K562 (cell line): Measurements from ENCODE around the gene PAQR8. TPM values are rescaled to one million over a fixed set of nuclear protein-coding genes. Genes with fewer than 3 reads are reported as not detected.
A peak's percentile ranks its signal among the peaks of the same experiment; 100 is the strongest.

Source experiments
- ATAC-seq: fragments of 200-7000 bp; cut with Tn5 transposase; 3 replicates; pipeline ENCODE4 v1.9.1; 2020; ENCODE audit warnings: moderate library complexity
- BruUV-seq: library from RNA; stranded (reverse); fragments of 400-500 nt; replicated peaks from 2 replicates; lab custom pipeline; 2021; lab: Mats Ljungman, UMichigan
- CTCF ChIA-PET: fragments of 300-600 bp; formaldehyde crosslinking; extraction: SDS; loops from one replicate; lab custom pipeline; 2021; ENCODE audit warnings: low intra/inter-chr PET ratio; lab: Yijun Ruan, JAX
- POLR2A ChIA-PET: fragments of 300-600, 350-650 bp; sonication (Branson Sonifier 250); formaldehyde crosslinking; extraction: SDS; loops from one replicate; lab custom pipeline; 2021; ENCODE audit warnings: antibody characterized with exemption, inconsistent platforms; lab: Yijun Ruan, JAX
- DNase-seq, 4 experiments: peaks; one replicate each; pipeline versions ENCODE4 v3.0.0 to v3.0.0-alpha.2; 2011 to 2018; ENCODE audit warnings: low spot score in 3 of 4, mixed read lengths in 3 of 4; ENCODE audit errors: extremely low read depth in 1 of 4
- FAIRE-seq: peaks from 2 replicates; lab custom pipeline; 2011; peaks lifted over from hg19 to GRCh38; lab: Jason Lieb, UNC
- H2AFZ ChIP-seq: 2 replicates; pipeline ENCODE4 v1.6.0; 2011; ENCODE audit warnings: low read depth, low read length, control low read depth, inconsistent platforms
- H3K27ac ChIP-seq: fragments of 200-600 bp; 3 replicates; pipeline ENCODE4 v1.8.0; 2011; ENCODE audit warnings: low read depth, mild to moderate bottlenecking, control low read depth, inconsistent platforms, low read length, moderate library complexity, mixed read lengths; ENCODE audit errors: extremely low read depth
- H3K27me3 ChIP-seq, 2 experiments: fragments of 300-600 bp in 1 of 2; 2 replicates in 1 of 2; 3 replicates in 1 of 2; pipeline versions ENCODE4 v1.6.0 to v1.8.0; 2011; ENCODE audit warnings: inconsistent platforms in 2 of 2, low read length in 2 of 2, mild to moderate bottlenecking in 1 of 2, mixed read lengths in 1 of 2, moderate library complexity in 1 of 2; ENCODE audit not compliant: control insufficient read depth in 2 of 2, insufficient read depth in 2 of 2
- H3K36me3 ChIP-seq: fragments of 300-600 bp; 3 replicates; pipeline ENCODE4 v1.8.0; 2011; ENCODE audit warnings: mild to moderate bottlenecking, low read length, inconsistent platforms; ENCODE audit not compliant: control insufficient read depth, insufficient read depth
- H3K4me1 ChIP-seq, 2 experiments: fragments of 200-600 bp in 1 of 2; replicated peaks in 1 of 2; 2 replicates in 1 of 2; 3 replicates in 1 of 2; pipeline versions ENCODE4 v1.5.1 to v1.8.0; 2011; ENCODE audit warnings: inconsistent platforms in 2 of 2, low read length in 2 of 2, mild to moderate bottlenecking in 1 of 2, mixed read lengths in 1 of 2, moderate library complexity in 1 of 2; ENCODE audit not compliant: control insufficient read depth in 2 of 2, insufficient read depth in 2 of 2
- H3K4me2 ChIP-seq: 2 replicates; pipeline ENCODE4 v1.6.1; 2011; ENCODE audit warnings: low read length, control low read depth, inconsistent platforms, mixed read lengths; ENCODE audit not compliant: insufficient read depth
- H3K4me3 ChIP-seq: fragments of 200-600 bp; sonication (generic), shearing (Covaris generic); 2 replicates; pipeline ENCODE4 v1.5.1; 2016; ENCODE audit warnings: control low read depth, inconsistent platforms
- H3K79me2 ChIP-seq: fragments of 200-600 bp; 3 replicates; pipeline ENCODE4 v1.8.0; 2011; ENCODE audit warnings: low read length, inconsistent platforms; ENCODE audit not compliant: control insufficient read depth, insufficient read depth
- H3K9ac ChIP-seq, 2 experiments: 2 replicates each; pipeline versions ENCODE4 v1.6.0 to v1.6.1; 2011; ENCODE audit warnings: low read depth in 2 of 2, low read length in 2 of 2, control low read depth in 1 of 2, inconsistent platforms in 1 of 2, mild to moderate bottlenecking in 1 of 2, mixed read lengths in 1 of 2; ENCODE audit not compliant: insufficient read depth in 1 of 2
- H3K9me1 ChIP-seq: one replicate; pipeline ENCODE4 v1.6.0; 2011; ENCODE audit warnings: inconsistent platforms, mild to moderate bottlenecking, low read length, moderate library complexity; ENCODE audit not compliant: control insufficient read depth, insufficient read depth
- H3K9me3 ChIP-seq: replicated peaks from 2 replicates; pipeline ENCODE4 v1.5.1; 2011; ENCODE audit warnings: low read depth, low read length, inconsistent platforms; ENCODE audit not compliant: control insufficient read depth, insufficient read depth
- H4K20me1 ChIP-seq: replicated peaks from 2 replicates; pipeline ENCODE4 v1.6.1; 2011; ENCODE audit warnings: low read length, inconsistent platforms, mixed read lengths; ENCODE audit not compliant: control insufficient read depth, insufficient read depth
- ATF3 ChIP-seq, 2 experiments: fragments of 450-650 bp in 1 of 2; sonication (generic) in 1 of 2; formaldehyde crosslinking in 1 of 2; IDR thresholded peaks in 1 of 2; conservative IDR thresholded peaks in 1 of 2; 2 replicates each; pipeline versions ENCODE4 v1.6.1 to v1.8.1; 2016 to 2023; ENCODE audit warnings: mild to moderate bottlenecking in 2 of 2, moderate library complexity in 2 of 2, inconsistent platforms in 1 of 2, missing genetic modification reagents in 1 of 2
- CEBPB ChIP-seq: fragments of 450-650 bp; IDR thresholded peaks from 2 replicates; pipeline ENCODE4 v1.6.1; 2016; ENCODE audit warnings: missing genetic modification characterization, missing compliant biosample characterization
- DMBX1 ChIP-seq: fragments of 250-450 bp; sonication (Bioruptor Pico); IDR thresholded peaks from 2 replicates; pipeline ENCODE4 v1.8.0; 2022; ENCODE audit warnings: inconsistent platforms, mild to moderate bottlenecking, moderate library complexity, borderline replicate concordance
- DPF2 ChIP-seq: fragments of 450-650 bp; IDR thresholded peaks from 2 replicates; pipeline ENCODE4 v1.6.1; 2016
- KAT8 ChIP-seq: fragments of 450-650 bp; IDR thresholded peaks from 2 replicates; pipeline ENCODE4 v1.6.1; 2016; ENCODE audit warnings: low read depth, mild to moderate bottlenecking
- KHSRP ChIP-seq: fragments of 450-650 bp; IDR thresholded peaks from 2 replicates; pipeline ENCODE4 v1.6.1; 2017
- L3MBTL2 ChIP-seq: fragments of 450-650 bp; IDR thresholded peaks from 2 replicates; pipeline ENCODE4 v1.6.1; 2016; ENCODE audit warnings: mild to moderate bottlenecking, moderate library complexity
- LEF1 ChIP-seq: fragments of 450-650 bp; IDR thresholded peaks from 2 replicates; pipeline ENCODE4 v1.6.1; 2016; ENCODE audit warnings: mild to moderate bottlenecking
- NELFE ChIP-seq: IDR thresholded peaks from 2 replicates; pipeline ENCODE4 v1.6.1; 2011; ENCODE audit warnings: mild to moderate bottlenecking; ENCODE audit not compliant: insufficient read depth, insufficient read length
- NFE2 ChIP-seq: IDR thresholded peaks from 2 replicates; pipeline ENCODE4 v1.6.1; 2014; ENCODE audit warnings: antibody characterized with exemption, low read depth
- NONO ChIP-seq, 2 experiments: fragments of 200-400 bp in 1 of 2; fragments of 450-650 bp in 1 of 2; formaldehyde crosslinking in 1 of 2; IDR thresholded peaks; 2 replicates each; pipeline ENCODE4 v1.6.1; 2017; ENCODE audit warnings: low read depth in 2 of 2, mild to moderate bottlenecking in 2 of 2, moderate library complexity in 2 of 2, low read length in 1 of 2
- RFX1 ChIP-seq: fragments of 450-650 bp; IDR thresholded peaks from 2 replicates; pipeline ENCODE4 v1.6.1; 2016; ENCODE audit warnings: mild to moderate bottlenecking, moderate library complexity
- SRSF9 ChIP-seq: fragments of 200-400 bp; formaldehyde crosslinking; IDR thresholded peaks from 2 replicates; pipeline ENCODE4 v1.6.1; 2017; ENCODE audit warnings: low read depth, low read length, borderline replicate concordance
- STAT6 ChIP-seq: sonication (generic); formaldehyde crosslinking; IDR thresholded peaks from 2 replicates; pipeline ENCODE4 v1.8.1; 2023; ENCODE audit warnings: mild to moderate bottlenecking, missing genetic modification reagents
- TCF3 ChIP-seq: sonication (generic); formaldehyde crosslinking; IDR thresholded peaks from 2 replicates; pipeline ENCODE4 v1.4.0; 2020; ENCODE audit warnings: mild to moderate bottlenecking, missing genetic modification reagents
- TGIF2 ChIP-seq: sonication (generic); formaldehyde crosslinking; IDR thresholded peaks from 2 replicates; pipeline ENCODE4 v1.8.1; 2022; ENCODE audit warnings: mild to moderate bottlenecking, missing genetic modification reagents, moderate library complexity
- ZBED1 ChIP-seq: IDR thresholded peaks from 2 replicates; pipeline ENCODE4 v1.6.1; 2014
- ZNF311 ChIP-seq: fragments of 250-450 bp; sonication (Bioruptor Pico); IDR thresholded peaks from 2 replicates; pipeline ENCODE4 v1.4.0; 2020; ENCODE audit warnings: mild to moderate bottlenecking, moderate library complexity
- ZNF507 ChIP-seq: conservative IDR thresholded peaks from 2 replicates; pipeline ENCODE4 v1.6.1; 2017; ENCODE audit warnings: missing genetic modification characterization, missing compliant biosample characterization
- ZNF778 ChIP-seq: fragments of 450-650 bp; formaldehyde crosslinking; IDR thresholded peaks from 2 replicates; pipeline ENCODE4 v1.4.0; 2020; ENCODE audit warnings: mild to moderate bottlenecking, moderate library complexity
- ZNF830 ChIP-seq: fragments of 250-450 bp; sonication (Bioruptor Pico); IDR thresholded peaks from 2 replicates; pipeline ENCODE4 v1.5.0; 2021; ENCODE audit warnings: mild to moderate bottlenecking
- ZSCAN29 ChIP-seq: fragments of 450-650 bp; IDR thresholded peaks from 2 replicates; pipeline ENCODE4 v1.6.1; 2017
- WGBS: fragments of 100-300 bp; shearing (Covaris generic); methylation state at CpG from one replicate; pipeline ENCODE4 v1.1.6; 2016; ENCODE audit warnings: low coverage, mixed read lengths; ENCODE audit not compliant: insufficient coverage; ENCODE audit errors: missing lambda C conversion rate; 5-methylcytosine and 5-hydroxymethylcytosine counted together
- in situ Hi-C: fragments of 300-500 bp; cut with MboI; formaldehyde crosslinking; loops from 4 replicates; pipeline ENCODE4 v1.15.0; 2018; ENCODE audit warnings: inconsistent platforms, mixed read lengths
- intact Hi-C: fragments of 100-400 bp; cut with micrococcal nuclease; formaldehyde crosslinking; loops from 2 replicates; pipeline ENCODE4 v1.14.2; 2022
- polyA plus RNA-seq, 8 experiments: library from polyadenylated mRNA; depleted of rRNA in 4 of 8; stranded (reverse) in 5 of 8; unstranded in 3 of 8; fragments of >200 nt; fragmentation: Nextera tagmentation in 2 of 8; fragmentation: Illumina TruSeq in 1 of 8; extraction: Ambion mirVana in 2 of 8; extraction: Trizol in 1 of 8; gene quantifications; 2 replicates each; pipeline versions ENCODE4 v1.2.1 to v1.2.3, GENCODE V29; 2011 to 2014; ENCODE audit warnings: inconsistent platforms in 1 of 8, missing spikeins in 1 of 8
- total RNA-seq, 7 experiments: library from RNA; depleted of rRNA in 6 of 7; stranded (reverse); fragments of >200 nt in 6 of 7; fragmentation: Illumina TruSeq in 2 of 7; extraction: Trizol in 2 of 7; gene quantifications; 2 replicates each; pipeline versions ENCODE4 v1.2.1 to v1.2.3, GENCODE V29; 2011 to 2021; ENCODE audit warnings: low replicate concordance in 1 of 7

PAQR8 gene
- total and polyA plus RNA-seq, 9 of the 15 experiments (the other 6 are each of a cell fraction or from before 2014, with no cell fraction given): 1.4 to 10.2 (median 3.5) TPM

- no peaks in the 10 kb centered on the region for H3K9me3 ChIP-seq
- ATAC-seq (peak; percentile 72), FAIRE-seq (peak; percentile 44), DNase-seq (peak in 1 of 4 experiments; percentile 29)
- peak overlapping the region; percentile 36; the same call in 1 of the 2 replicates for H3K4me2 ChIP-seq
- no peaks in the 10 kb centered on the region for H4K20me1 ChIP-seq
- peak overlapping the region in 1 of 2 experiments; percentile 6; a peak in 1 of 4 replicates for H3K9ac ChIP-seq
- WGBS: 4% methylated on average over 2 of the region's 2 CpGs
- H3K27me3 ChIP-seq: no peaks in the 10 kb centered on the region
- ChIA-PET CTCF (no interaction called here), POLR2A (interaction anchor here (1.0 to 1.4 kb wide), 3 partner anchors 9 to 16 kb away, joined by 3 to 4 read pairs (median 3); no protein-coding TSS in a partner anchor)
- H3K27ac ChIP-seq: no peak overlapping the region
- H3K4me1 ChIP-seq: peaks cover 22 to 23% of the 10 kb centered on the region in 2 experiments
- H3K4me3 ChIP-seq: no peak overlapping the region
- BruUV-seq: no TSS peak
- no peaks in the 10 kb centered on the region for H3K36me3 ChIP-seq
- intact Hi-C loops: no loop called here
- no peaks in the 10 kb centered on the region for H3K79me2 ChIP-seq
- H3K9me1 ChIP-seq: no peaks in the 10 kb centered on the region
- peak overlapping the region; percentile 47; the same call in 1 of the 2 replicates for H2AFZ ChIP-seq
- in situ Hi-C loops: no loop called here
- 0 out of 2 replicates have a peak, but pooled peaks have one; percentile 2 for TF ChIP-seq NFE2
- peak; percentile 44; the same call in 1 of the 2 replicates for TF ChIP-seq LEF1
- TF ChIP-seq KAT8: no peak
- TF ChIP-seq ZNF830 (CRISPR knock-in tag): no peak
- peak; percentile 84 for TF ChIP-seq ATF3 (IDR thresholded peaks at IDR 0.05)
- no peak for TF ChIP-seq ATF3 (CRISPR knock-in tag; conservative IDR thresholded peaks at IDR 0.05)
- no peak for TF ChIP-seq ZBED1
- TF ChIP-seq RFX1: no peak
- no peak for TF ChIP-seq ZNF311
- TF ChIP-seq DMBX1 (CRISPR knock-in tag): no peak
- TF ChIP-seq ZSCAN29: no peak
- no peak for TF ChIP-seq ZNF778 (CRISPR knock-in tag)
- TF ChIP-seq STAT6 (CRISPR knock-in tag): no peak
- no peak for TF ChIP-seq ZNF507 (tag)
- no peak for TF ChIP-seq TGIF2
- TF ChIP-seq KHSRP: no peak
- TF ChIP-seq SRSF9: no peak
- TF ChIP-seq DPF2: peak; percentile 62; the same call in 1 of the 2 replicates
- no peak for TF ChIP-seq NONO (IDR thresholded peaks at IDR 0.05; ENCODE audit: low read depth in 2 of 2, low read length in 1 of 2)
- TF ChIP-seq NELFE: no peak
- TF ChIP-seq CEBPB (tag): peak; percentile 86
- TF ChIP-seq TCF3 (CRISPR knock-in tag): no peak
- peak; percentile 78 for TF ChIP-seq L3MBTL2
Measured at GRCh38 chr6:52330470-52330869, 31.5 kb upstream of the PAQR8 start.
